HEK293 (cell line): ENCODE data around the gene SLC8A2.

Experiments
- CTCF ChIA-PET: fragments of 350-600 bp; formaldehyde crosslinking; extraction: SDS; loops from one replicate; lab custom pipeline; 2021; ENCODE audit warnings: antibody characterized with exemption; lab: Yijun Ruan, JAX
- POLR2A ChIA-PET: fragments of 300-600 bp; formaldehyde crosslinking; extraction: SDS; loops from one replicate; lab custom pipeline; 2020; ENCODE audit warnings: antibody characterized with exemption, inconsistent platforms; lab: Yijun Ruan, JAX
- H3K27ac ChIP-seq: fragments of 200-500 bp; sonication (Bioruptor generic); 2 replicates; pipeline ENCODE4 v1.5.1; 2014; ENCODE audit warnings: low read depth, low read length, control low read depth, inconsistent platforms; ENCODE audit errors: extremely low read depth
- H3K36me3 ChIP-seq, 2 experiments: fragments of 200-500 bp in 1 of 2; sonication (Bioruptor generic) in 1 of 2; 1 replicate in 1 of 2; 2 replicates in 1 of 2; pipeline ENCODE4 v1.5.1; 2014 to 2017; ENCODE audit warnings: inconsistent platforms in 2 of 2, low read length in 2 of 2; ENCODE audit not compliant: control insufficient read depth in 2 of 2, insufficient read depth in 1 of 2
- H3K4me1 ChIP-seq: fragments of 200-500 bp; sonication (Bioruptor generic); 2 replicates; pipeline ENCODE4 v1.5.1; 2014; ENCODE audit warnings: mild to moderate bottlenecking, low read length, inconsistent platforms; ENCODE audit not compliant: control insufficient read depth, insufficient read depth
- H3K4me3 ChIP-seq: 2 replicates; pipeline ENCODE4 v1.5.1; 2011; ENCODE audit warnings: low read depth, mild to moderate bottlenecking, control low read depth, low read length, moderate library complexity
- H3K9me3 ChIP-seq: fragments of 200-500 bp; sonication (Bioruptor generic); 2 replicates; pipeline ENCODE4 v1.5.1; 2014; ENCODE audit warnings: low read depth, low read length, inconsistent platforms; ENCODE audit not compliant: control insufficient read depth, insufficient read depth
- GLIS1 ChIP-seq: fragments of 450-650 bp; formaldehyde crosslinking; IDR thresholded peaks from 2 replicates; pipeline ENCODE4 v1.5.1; 2016; ENCODE audit warnings: missing biosample characterization, missing genetic modification characterization
- KLF1 ChIP-seq: fragments of 450-650 bp; formaldehyde crosslinking; IDR thresholded peaks from 2 replicates; pipeline ENCODE4 v1.5.1; 2016; ENCODE audit warnings: missing biosample characterization, missing genetic modification characterization
- KLF17 ChIP-seq: fragments of 450-650 bp; formaldehyde crosslinking; IDR thresholded peaks from 2 replicates; pipeline ENCODE4 v1.5.1; 2016; ENCODE audit warnings: missing biosample characterization, missing genetic modification characterization
- PATZ1 ChIP-seq: fragments of 450-650 bp; formaldehyde crosslinking; IDR thresholded peaks from 2 replicates; pipeline ENCODE4 v1.5.1; 2016; ENCODE audit warnings: missing biosample characterization, missing genetic modification characterization
- SP2 ChIP-seq: fragments of 450-650 bp; formaldehyde crosslinking; IDR thresholded peaks from 2 replicates; pipeline ENCODE4 v1.5.1; 2016; ENCODE audit warnings: missing biosample characterization, missing genetic modification characterization
- WT1 ChIP-seq: fragments of 450-650 bp; formaldehyde crosslinking; IDR thresholded peaks from 2 replicates; pipeline ENCODE4 v1.5.1; 2016; ENCODE audit warnings: missing biosample characterization, missing genetic modification characterization
- YY2 ChIP-seq: fragments of 450-650 bp; formaldehyde crosslinking; IDR thresholded peaks from 2 replicates; pipeline ENCODE4 v1.5.1; 2016; ENCODE audit warnings: missing biosample characterization, missing genetic modification characterization
- ZBTB6 ChIP-seq: fragments of 450-650 bp; formaldehyde crosslinking; IDR thresholded peaks from 2 replicates; pipeline ENCODE4 v1.5.1; 2017; ENCODE audit warnings: missing biosample characterization, missing genetic modification characterization
- ZNF112 ChIP-seq: fragments of 450-650 bp; formaldehyde crosslinking; IDR thresholded peaks from 2 replicates; pipeline ENCODE4 v1.5.0; 2017; ENCODE audit warnings: missing biosample characterization, missing genetic modification characterization
- ZNF155 ChIP-seq: fragments of 450-650 bp; formaldehyde crosslinking; IDR thresholded peaks from 2 replicates; pipeline ENCODE4 v1.5.1; 2016; ENCODE audit warnings: missing biosample characterization, missing genetic modification characterization
- ZNF175 ChIP-seq: fragments of 450-650 bp; formaldehyde crosslinking; IDR thresholded peaks from 2 replicates; pipeline ENCODE4 v1.5.1; 2016; ENCODE audit warnings: missing biosample characterization, missing genetic modification characterization
- ZNF214 ChIP-seq: fragments of 450-650 bp; formaldehyde crosslinking; IDR thresholded peaks from 2 replicates; pipeline ENCODE4 v1.5.1; 2017; ENCODE audit warnings: missing biosample characterization, mild to moderate bottlenecking, missing genetic modification characterization, borderline replicate concordance
- ZNF274 ChIP-seq, 2 experiments: fragments of 200-500 bp in 1 of 2; fragments of 450-650 bp in 1 of 2; sonication (Bioruptor generic) in 1 of 2; formaldehyde crosslinking in 1 of 2; IDR thresholded peaks; 2 replicates each; pipeline versions ENCODE4 v1.5.1 to v1.6.1; 2014 to 2016; ENCODE audit warnings: borderline replicate concordance in 1 of 2, inconsistent platforms in 1 of 2, low read length in 1 of 2, missing biosample characterization in 1 of 2, missing genetic modification characterization in 1 of 2
- ZNF302 ChIP-seq: fragments of 450-650 bp; formaldehyde crosslinking; IDR thresholded peaks from 2 replicates; pipeline ENCODE4 v1.5.1; 2016; ENCODE audit warnings: missing biosample characterization, missing genetic modification characterization, low read depth
- ZNF350 ChIP-seq: fragments of 450-650 bp; formaldehyde crosslinking; IDR thresholded peaks from 2 replicates; pipeline ENCODE4 v1.5.0; 2017; ENCODE audit warnings: missing biosample characterization, mild to moderate bottlenecking, missing genetic modification characterization
- ZNF362 ChIP-seq: fragments of 450-650 bp; formaldehyde crosslinking; IDR thresholded peaks from 2 replicates; pipeline ENCODE4 v1.5.1; 2016; ENCODE audit warnings: missing biosample characterization, missing genetic modification characterization
- ZNF473 ChIP-seq: fragments of 450-650 bp; formaldehyde crosslinking; IDR thresholded peaks from 2 replicates; pipeline ENCODE4 v1.5.1; 2017; ENCODE audit warnings: missing biosample characterization, missing genetic modification characterization
- ZNF544 ChIP-seq: fragments of 450-650 bp; formaldehyde crosslinking; IDR thresholded peaks from 2 replicates; pipeline ENCODE4 v1.5.0; 2017; ENCODE audit warnings: missing biosample characterization, missing genetic modification characterization
- ZNF830 ChIP-seq: fragments of 450-650 bp; IDR thresholded peaks from 2 replicates; pipeline ENCODE4 v1.5.0; 2018; ENCODE audit warnings: missing biosample characterization, missing genetic modification characterization, low read depth, mild to moderate bottlenecking, moderate library complexity
- ZSCAN18 ChIP-seq: fragments of 450-650 bp; formaldehyde crosslinking; IDR thresholded peaks from 2 replicates; pipeline ENCODE4 v1.5.1; 2016; ENCODE audit warnings: missing biosample characterization, missing genetic modification characterization
- ZSCAN30 ChIP-seq: fragments of 450-650 bp; IDR thresholded peaks from 2 replicates; pipeline ENCODE4 v1.5.1; 2018; ENCODE audit warnings: missing biosample characterization, mild to moderate bottlenecking, missing genetic modification characterization, moderate library complexity

Gene SLC8A2

GRCh38 chr19:47435883-47436417 is 35.7 kb downstream of the SLC8A2 start (continued):
- TF ChIP-seq KLF17 (tag by site-specific recombination), result no peak
- no peak for TF ChIP-seq ZNF155 (tag by site-specific recombination)
- TF ChIP-seq ZNF544 (tag by site-specific recombination), result no peak
- TF ChIP-seq ZNF362 (tag by site-specific recombination), result no peak
- TF ChIP-seq ZNF214, result no peak
- no peak for TF ChIP-seq WT1 (tag by site-specific recombination)
- no peak for TF ChIP-seq ZNF274 (IDR thresholded peaks at IDR 0.05; ENCODE audit: low read length)
- TF ChIP-seq ZNF274 (tag by site-specific recombination; IDR thresholded peaks at IDR 0.05; ENCODE audit: borderline replicate concordance), result no peak
- TF ChIP-seq GLIS1 (tag by site-specific recombination), result no peak
- TF ChIP-seq ZNF830 (tag by site-specific recombination), result no peak
- no peak for TF ChIP-seq SP2
- TF ChIP-seq ZBTB6 (tag by site-specific recombination), result no peak
- no peak for TF ChIP-seq ZNF302 (tag by site-specific recombination)

GRCh38 chr19:47435196-47435595 is 36.5 kb downstream of the SLC8A2 start:
- ChIA-PET CTCF (interaction anchor here (0.5 to 6.3 kb wide), 9 partner anchors 39 to 277 kb away, joined by 3 to 121 read pairs (median 10); partner anchors contain the start of genes DHX34, KPTN and NAPA), POLR2A (interaction anchor here (0.7 kb wide), 1 partner anchor 1582 kb away, joined by 7 read pairs; no protein-coding TSS in a partner anchor)
- Histone ChIP-seq H3K27ac (no peak overlapping the region), H3K36me3 (no peaks in the 10 kb centered on the region), H3K4me1 (no peaks in the 10 kb centered on the region), H3K4me3 (no peak overlapping the region), H3K9me3 (no peaks in the 10 kb centered on the region)
- no peak for TF ChIP-seq ZNF175 (tag by site-specific recombination)
- no peak for TF ChIP-seq ZNF473 (tag by site-specific recombination)
- no peak for TF ChIP-seq KLF1 (tag by site-specific recombination)
- no peak for TF ChIP-seq ZNF350 (tag by site-specific recombination)
- TF ChIP-seq YY2 (tag by site-specific recombination), result no peak
- TF ChIP-seq ZSCAN18 (tag by site-specific recombination), result no peak
- TF ChIP-seq ZSCAN30 (tag by site-specific recombination), result no peak
- TF ChIP-seq ZNF112 (tag by site-specific recombination), result no peak
- TF ChIP-seq PATZ1 (tag by site-specific recombination), result no peak
